HCT116 (cell line): ENCODE data around the gene PWWP2B. TPM values are rescaled to one million over a fixed set of nuclear protein-coding genes. Genes with fewer than 3 reads are reported as not detected.

Source experiments
- ATAC-seq: fragments of 200-7000 bp; cut with Tn5 transposase; 2 replicates; pipeline ENCODE4 v1.9.1; 2020; ENCODE audit warnings: mild to moderate bottlenecking, moderate library complexity
- BruUV-seq: library from RNA; stranded (reverse); fragments of 400-500 nt; replicated peaks from 2 replicates; lab custom pipeline; 2021; lab: Mats Ljungman, UMichigan
- CTCF ChIA-PET: fragments of 300-600 bp; sonication (Branson Sonifier 250); formaldehyde crosslinking; loops from one replicate; lab custom pipeline; 2021; ENCODE audit warnings: antibody characterized with exemption; lab: Charles Lee
- POLR2A ChIA-PET: fragments of 300-600, 350-600 bp; sonication (Branson Sonifier 250); formaldehyde crosslinking; loops from one replicate; lab custom pipeline; 2021; ENCODE audit warnings: antibody characterized with exemption; lab: Charles Lee
- RAD21 ChIA-PET, 2 experiments: fragments of 300-600 bp; sonication (Branson Sonifier 250); formaldehyde crosslinking; loops; one replicate each; lab custom pipeline; 2023; ENCODE audit warnings: low total read pairs in 2 of 2; ENCODE audit not compliant: uncharacterized antibody in 2 of 2, unreplicated experiment in 2 of 2, low non-redundant PET in 1 of 2; lab: Charles Lee
- DNase-seq: peaks from one replicate; pipeline ENCODE4 v3.0.0-alpha.2; 2010; ENCODE audit warnings: low read depth, low spot score
- H2AFZ ChIP-seq: fragments of 200-600 bp; shearing (Covaris generic), sonication (generic); 2 replicates; pipeline ENCODE4 v1.6.1; 2017; ENCODE audit warnings: low read depth, mixed run types, mixed read lengths, antibody characterized with exemption, low read length; ENCODE audit not compliant: poor library complexity, severe bottlenecking
- H3K27ac ChIP-seq: 2 replicates; pipeline ENCODE4 v1.5.1; 2012; ENCODE audit warnings: low read depth, low read length
- H3K27me3 ChIP-seq: fragments of 200-600 bp; sonication (generic); 2 replicates; pipeline ENCODE4 v1.6.1; 2016; ENCODE audit warnings: mixed run types, low read length, mixed read lengths; ENCODE audit not compliant: insufficient read depth
- H3K36me3 ChIP-seq, 2 experiments: fragments of 200-500 bp in 1 of 2; fragments of 200-600 bp in 1 of 2; sonication (Bioruptor generic) in 1 of 2; sonication (generic) in 1 of 2; 2 replicates each; pipeline versions ENCODE4 v1.5.1 to v1.6.1; 2014 to 2016; ENCODE audit warnings: low read length in 2 of 2, inconsistent platforms in 1 of 2, mixed read lengths in 1 of 2, mixed run types in 1 of 2; ENCODE audit not compliant: insufficient read depth in 2 of 2, control insufficient read depth in 1 of 2
- H3K4me1 ChIP-seq, 2 experiments: fragments of 200-600 bp in 1 of 2; sonication (generic) in 1 of 2; 2 replicates each; pipeline versions ENCODE4 v1.5.1 to v1.6.1; 2012 to 2017; ENCODE audit warnings: low read length in 2 of 2, inconsistent platforms in 1 of 2, mild to moderate bottlenecking in 1 of 2, mixed read lengths in 1 of 2, mixed run types in 1 of 2, moderate library complexity in 1 of 2; ENCODE audit not compliant: insufficient read depth in 2 of 2, control insufficient read depth in 1 of 2
- H3K4me2 ChIP-seq: fragments of 200-600 bp; sonication (generic); 2 replicates; pipeline ENCODE4 v1.6.1; 2017; ENCODE audit warnings: mixed run types, low read length, mixed read lengths
- H3K4me3 ChIP-seq, 2 experiments: fragments of 200-600 bp in 1 of 2; sonication (generic) in 1 of 2; replicated peaks in 1 of 2; 2 replicates each; pipeline ENCODE4 v1.5.1; 2011 to 2016; ENCODE audit warnings: low read length in 2 of 2, control low read depth in 1 of 2, low read depth in 1 of 2, mild to moderate bottlenecking in 1 of 2, mixed read lengths in 1 of 2, mixed run types in 1 of 2
- H3K79me2 ChIP-seq: fragments of 200-600 bp; sonication (generic); 2 replicates; pipeline ENCODE4 v1.6.1; 2017; ENCODE audit warnings: mild to moderate bottlenecking, mixed run types, low read length, moderate library complexity, mixed read lengths; ENCODE audit not compliant: insufficient read depth
- H3K9ac ChIP-seq: fragments of 200-600 bp; sonication (generic); 2 replicates; pipeline ENCODE4 v1.6.1; 2016; ENCODE audit warnings: low read length, mixed read lengths
- H3K9me2 ChIP-seq: fragments of 200-600 bp; sonication (generic), shearing (Covaris generic); 2 replicates; pipeline ENCODE4 v1.6.1; 2017; ENCODE audit warnings: mixed run types, mild to moderate bottlenecking, moderate library complexity; ENCODE audit not compliant: insufficient read depth
- H3K9me3 ChIP-seq, 2 experiments: fragments of 200-500 bp in 1 of 2; fragments of 200-600 bp in 1 of 2; sonication (Bioruptor generic) in 1 of 2; sonication (generic) in 1 of 2; 2 replicates each; pipeline ENCODE4 v1.6.1; 2014 to 2017; ENCODE audit warnings: low read length in 2 of 2, mixed read lengths in 2 of 2, inconsistent platforms in 1 of 2, low read depth in 1 of 2, mild to moderate bottlenecking in 1 of 2, mixed run types in 1 of 2, moderate library complexity in 1 of 2; ENCODE audit not compliant: control insufficient read depth in 1 of 2, insufficient read depth in 1 of 2
- H4K20me1 ChIP-seq: fragments of 200-600 bp; sonication (generic), shearing (Covaris generic); 2 replicates; pipeline ENCODE4 v1.6.1; 2017; ENCODE audit warnings: mixed run types, mild to moderate bottlenecking, moderate library complexity; ENCODE audit not compliant: insufficient read depth
- ELF1 ChIP-seq: IDR thresholded peaks from 2 replicates; pipeline ENCODE4 v1.6.1; 2012; ENCODE audit warnings: low read depth, borderline replicate concordance
- MAX ChIP-seq: IDR thresholded peaks from 2 replicates; pipeline ENCODE4 v1.6.1; 2012
- POLR2A ChIP-seq: IDR thresholded peaks from 2 replicates; pipeline ENCODE4 v1.7.0; 2011; ENCODE audit warnings: borderline replicate concordance; ENCODE audit not compliant: insufficient read depth, insufficient read length; ENCODE audit errors: extremely low read depth
- POLR2AphosphoS5 ChIP-seq: IDR thresholded peaks from 2 replicates; pipeline ENCODE4 v1.6.1; 2011; ENCODE audit warnings: mild to moderate bottlenecking, low read depth, low read length, moderate library complexity
- RAD21 ChIP-seq: IDR thresholded peaks from 2 replicates; pipeline ENCODE4 v1.6.1; 2012; ENCODE audit warnings: low read depth, mild to moderate bottlenecking
- REST ChIP-seq: IDR thresholded peaks from 2 replicates; pipeline ENCODE4 v1.6.1; 2012; ENCODE audit warnings: low read depth
- SRF ChIP-seq: IDR thresholded peaks from 2 replicates; pipeline ENCODE4 v1.6.1; 2012; ENCODE audit warnings: low read depth
- TCF7L2 ChIP-seq: IDR thresholded peaks from 2 replicates; pipeline ENCODE4 v1.7.0; 2011; ENCODE audit warnings: borderline replicate concordance, inconsistent platforms; ENCODE audit not compliant: insufficient read depth, insufficient read length; ENCODE audit errors: extremely low read depth
- intact Hi-C: fragments of 100-400 bp; cut with micrococcal nuclease; formaldehyde crosslinking; loops from 2 replicates; pipeline ENCODE4 v1.10.0; 2022
- total RNA-seq: library from RNA; stranded (reverse); gene quantifications from one replicate; pipeline ENCODE4 v1.2.1, GENCODE V29; 2021; ENCODE audit not compliant: unreplicated experiment

PWWP2B gene
- total RNA-seq, 1 experiment from 2014 or later: 13.9 TPM

- no peak for TF ChIP-seq MAX
- TF ChIP-seq POLR2A: no peak
- TF ChIP-seq ELF1: no peak
- TF ChIP-seq REST: no peak
- TF ChIP-seq POLR2AphosphoS5: no peak
These were observed 11.7 kb upstream of the PWWP2B start (continued) for GRCh38 chr10:132385389-132385667.

GRCh38 chr10:132385721-132386418, 11.1 kb upstream of the PWWP2B start:
- H3K27me3 ChIP-seq: no peaks in the 10 kb centered on the region
- H3K9ac ChIP-seq: no peak overlapping the region
- intact Hi-C loops: no loop called here
- no peak overlapping the region for H2AFZ ChIP-seq
- no TSS peak for BruUV-seq
- no peak overlapping the region for H3K4me3 ChIP-seq
- no peaks in the 10 kb centered on the region for H3K79me2 ChIP-seq
- ChIA-PET CTCF (no interaction called here), RAD21 (no interaction called here), POLR2A (no interaction called here)
- no peaks in the 10 kb centered on the region for H4K20me1 ChIP-seq
- no peak for TF ChIP-seq RAD21
- no peak for TF ChIP-seq SRF
- TF ChIP-seq TCF7L2: no peak
- H3K36me3 ChIP-seq: no peaks in the 10 kb centered on the region
- H3K9me3 ChIP-seq: no peaks in the 10 kb centered on the region
- peaks cover 0 to 5% of the 10 kb centered on the region in 2 experiments; a peak in 1 of 4 replicates for H3K4me1 ChIP-seq
- H3K9me2 ChIP-seq: no peaks in the 10 kb centered on the region
- no peak for ATAC-seq
- H3K4me2 ChIP-seq: no peak overlapping the region
- DNase-seq: no peak
- H3K27ac ChIP-seq: no peak overlapping the region
